Stimulated activated CD8-positive, alpha-beta memory T cell treated with anti-CD3 and anti-CD28 coated beads, Interleukin-12 subunit alpha, Interleukin-12 subunit beta, amount 100 ng/mL, for 1 hour (primary cell): ENCODE measurements around the gene XPNPEP1.

Experiments used
- DNase-seq: peaks from one replicate; pipeline ENCODE4 v3.0.0-alpha.2; 2020; ENCODE audit warnings: low read depth

The XPNPEP1 gene

GRCh38 chr10:109863775-109864174, 59.5 kb downstream of the XPNPEP1 start:
- DNase-seq = no peak

DNA sequence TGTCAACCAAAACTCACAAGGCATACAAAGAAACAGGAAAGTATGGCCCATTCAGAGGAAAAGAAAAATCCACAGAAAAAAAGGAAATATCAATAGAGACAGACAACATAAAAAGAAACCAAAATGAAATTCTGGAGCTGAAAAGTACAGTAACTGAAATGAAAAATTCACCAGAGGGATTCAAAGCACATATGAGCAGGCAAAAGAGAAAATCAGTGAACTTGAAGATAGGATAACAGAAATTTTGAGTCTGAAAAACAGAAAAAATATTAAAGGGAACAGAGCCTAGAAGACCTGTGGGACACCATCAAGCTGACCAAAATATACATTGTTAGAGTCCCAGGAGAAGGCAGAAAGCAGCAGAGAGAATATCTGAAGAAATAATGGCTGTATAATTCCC, 60.6 kb downstream of the XPNPEP1 start:
- DNase-seq = no peak

DNA sequence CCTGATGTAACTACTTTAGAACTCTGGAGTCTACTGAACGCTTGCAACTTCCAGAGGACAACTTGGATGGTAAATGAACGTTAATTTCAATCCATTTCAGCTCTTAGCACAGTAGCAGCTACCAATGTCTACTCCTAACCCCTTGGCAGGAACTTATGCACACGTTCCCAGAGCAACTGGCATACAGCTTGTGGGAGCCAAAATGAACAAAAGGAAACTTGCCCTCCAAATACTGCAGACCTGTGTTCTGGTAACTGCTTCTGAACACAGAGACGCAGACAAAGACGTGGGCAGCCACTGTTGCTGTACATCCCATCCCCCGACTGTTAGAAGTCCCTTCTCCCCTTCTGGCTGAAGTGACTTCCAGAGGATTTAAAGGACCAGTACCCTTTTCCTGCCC, 61.3 kb downstream of the XPNPEP1 start:
- DNase-seq = no peak

DNA sequence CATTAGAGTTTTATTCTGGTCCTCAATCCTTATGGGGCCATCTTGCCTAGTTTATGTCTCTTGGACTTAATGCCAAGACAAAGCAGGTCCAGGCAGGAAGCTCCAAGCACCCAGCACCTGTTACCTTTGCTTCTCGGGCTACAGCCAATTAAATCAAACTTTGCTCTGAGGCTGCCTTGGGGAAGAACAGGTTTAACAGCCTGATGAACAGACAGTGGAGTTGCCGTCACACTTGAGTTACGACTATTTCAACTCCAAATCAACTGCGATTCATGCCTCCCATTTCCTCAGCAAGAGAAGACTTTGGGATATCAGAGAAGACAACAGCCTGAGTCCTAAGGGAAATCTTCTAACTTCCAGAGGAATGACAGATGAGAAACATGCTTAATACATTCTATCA, 62.2 kb downstream of the XPNPEP1 start:
- no peak for DNase-seq

GRCh38 chr10:109859221-109859620, 64.1 kb downstream of the XPNPEP1 start:
- no peak for DNase-seq

DNA sequence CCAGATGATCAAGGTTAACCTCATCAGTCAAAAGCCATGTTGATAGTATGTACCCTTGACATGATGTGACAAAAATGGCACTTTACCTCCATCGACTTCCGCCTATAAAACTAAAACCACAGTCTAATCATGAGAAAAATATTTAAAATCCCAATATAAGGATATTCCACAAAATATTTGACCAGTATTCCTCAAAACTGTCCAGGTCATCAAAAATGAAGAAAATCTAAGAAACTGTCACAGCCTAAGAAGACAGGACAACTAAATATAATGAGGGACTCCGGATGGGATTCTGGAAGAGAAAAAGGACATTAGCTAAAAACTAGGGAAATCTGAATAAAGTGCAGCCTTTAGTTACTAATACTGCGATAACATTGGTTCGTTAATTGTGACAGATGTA, 67.6 kb downstream of the XPNPEP1 start:
- DNase-seq = no peak

GRCh38 chr10:109853921-109854320, 69.4 kb downstream of the XPNPEP1 start:
- no peak for DNase-seq

DNA sequence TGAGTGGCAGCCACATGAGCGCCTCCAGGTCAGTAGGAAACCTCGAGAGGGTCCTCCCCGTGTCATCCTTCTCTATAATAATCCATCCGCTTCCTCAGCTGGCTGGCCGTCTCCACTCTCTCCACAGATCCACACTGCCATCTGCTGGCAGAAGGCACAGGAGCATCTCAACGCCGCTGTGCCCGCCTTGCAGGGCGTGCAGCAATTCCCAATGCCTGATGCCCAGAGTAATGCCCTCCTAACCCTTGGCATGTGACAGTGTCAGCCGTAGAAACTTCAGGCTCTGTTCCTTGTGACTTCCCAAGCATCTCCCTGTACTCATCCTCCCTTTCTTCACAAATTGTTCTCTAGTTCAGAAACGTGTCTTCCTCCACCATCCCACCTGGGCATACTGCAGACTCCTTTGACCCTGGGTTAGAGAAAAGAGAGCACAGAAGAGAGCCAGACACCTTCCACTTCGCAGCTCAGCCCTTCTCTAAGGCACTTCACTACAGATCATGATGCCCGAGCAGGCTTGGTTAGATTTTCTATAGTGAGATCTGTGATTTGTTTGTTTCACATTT, 70.8 kb downstream of the XPNPEP1 start:
- DNase-seq = peak; percentile 55

DNA sequence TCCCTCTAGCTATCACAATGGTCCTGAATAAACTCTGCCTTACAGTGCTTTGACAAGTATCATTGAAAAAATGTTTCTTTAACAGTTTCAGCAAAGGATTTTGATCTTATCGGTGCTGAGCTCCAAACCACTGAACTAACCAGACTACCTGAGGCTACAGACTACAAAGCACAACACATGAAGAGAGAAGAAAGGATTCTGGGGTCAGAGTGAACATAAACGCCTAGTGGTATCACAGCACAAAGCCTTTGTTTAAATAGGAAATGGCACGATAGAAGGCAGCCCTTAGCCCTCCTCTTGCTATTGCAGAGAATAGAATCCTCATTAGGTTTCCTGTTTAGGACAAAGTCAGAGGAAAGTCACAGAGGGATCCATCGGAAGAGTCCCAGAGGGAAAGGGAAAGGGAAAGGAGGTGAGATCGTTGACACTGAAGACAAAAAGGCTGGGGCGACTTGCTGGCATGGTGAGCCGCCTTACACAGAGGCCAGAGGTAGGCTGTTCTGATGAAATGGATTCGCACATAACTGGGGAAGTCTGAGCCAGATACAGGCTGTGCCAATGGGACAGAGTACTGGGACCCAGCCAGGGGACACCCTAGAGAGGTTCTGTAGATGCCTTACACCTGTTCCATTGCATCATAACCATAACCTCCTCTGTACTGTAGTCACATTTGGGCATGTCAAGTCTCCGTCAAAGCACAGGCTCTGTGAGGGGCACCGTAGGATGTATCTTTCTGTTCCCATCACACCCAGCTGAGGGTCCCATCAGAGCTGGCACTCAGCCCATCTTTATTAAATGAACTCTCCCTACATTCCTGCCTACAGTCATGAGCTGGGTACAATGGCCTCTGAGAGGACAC, 71.5 kb downstream of the XPNPEP1 start:
- DNase-seq = no peak

DNA sequence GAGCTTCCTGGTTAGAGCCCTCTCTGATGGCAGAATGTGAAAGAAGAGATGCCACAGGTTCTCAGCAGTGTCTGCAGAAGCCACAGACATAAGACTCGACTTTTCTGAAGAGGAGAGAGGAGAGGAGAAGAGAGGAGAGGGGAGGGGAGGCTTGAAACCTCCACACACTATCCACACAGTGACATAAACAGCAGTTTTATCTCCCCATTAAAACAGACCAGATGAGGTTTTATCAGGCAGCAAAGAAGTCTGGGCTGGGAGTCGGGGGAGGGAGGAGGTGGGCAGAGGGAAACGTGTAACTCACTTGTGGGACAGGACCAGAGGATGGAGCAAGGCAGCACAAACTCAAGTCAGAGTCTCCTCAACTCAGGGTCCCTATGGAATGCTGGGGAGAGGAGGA, 76.5 kb downstream of the XPNPEP1 start:
- DNase-seq = no peak

DNA sequence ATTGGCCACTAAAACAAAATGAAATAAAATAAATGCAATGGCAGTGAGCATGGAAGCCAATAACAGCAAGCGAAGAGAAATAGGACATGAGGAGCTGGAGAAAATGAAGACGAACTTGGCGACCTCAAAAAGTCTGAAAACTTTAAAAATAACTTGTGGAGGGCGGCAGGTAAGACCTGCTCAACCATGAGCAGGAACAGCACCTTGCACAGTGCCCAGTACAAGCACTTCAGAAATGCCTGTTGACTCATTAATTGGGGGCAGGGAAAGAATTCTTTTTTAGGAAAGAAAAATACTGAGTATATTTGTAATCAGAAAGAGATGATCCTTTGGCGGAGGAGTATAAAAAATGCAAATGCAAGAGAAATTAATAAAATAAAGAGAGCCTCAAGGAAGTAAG, 78.0 kb downstream of the XPNPEP1 start:
- DNase-seq = no peak

GRCh38 chr10:109838592-109839244, 84.6 kb downstream of the XPNPEP1 start:
- no peak for DNase-seq

DNA sequence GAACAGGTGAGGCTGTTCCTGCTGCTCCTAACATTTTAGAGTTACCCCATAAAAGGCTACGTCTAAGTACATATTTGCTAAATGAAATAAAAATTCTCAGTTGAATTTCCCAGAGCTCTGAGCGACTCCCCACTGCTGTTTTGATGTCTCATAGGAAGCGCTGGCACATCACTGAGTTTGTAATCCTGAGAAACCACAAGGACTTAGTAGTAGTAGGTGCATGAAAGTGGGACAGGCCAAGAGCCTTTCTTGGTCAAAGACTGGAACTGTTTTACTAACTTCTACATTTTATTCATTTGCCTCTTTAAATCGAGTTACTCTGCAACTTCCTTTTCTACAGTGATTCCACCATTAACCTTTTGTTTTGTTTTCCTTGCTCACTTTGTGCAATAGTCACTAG, 85.9 kb downstream of the XPNPEP1 start:
- DNase-seq = no peak

GRCh38 chr10:109835257-109835656, 88.1 kb downstream of the XPNPEP1 start:
- no peak for DNase-seq

GRCh38 chr10:109831846-109832245, 91.5 kb downstream of the XPNPEP1 start:
- no peak for DNase-seq

GRCh38 chr10:109824206-109824605, 99.1 kb downstream of the XPNPEP1 start:
- DNase-seq = no peak

- DNase-seq = no peak
These were observed 100.1 kb downstream of the XPNPEP1 start for GRCh38 chr10:109823196-109823595.

GRCh38 chr10:109821672-109822071, 101.6 kb downstream of the XPNPEP1 start:
- DNase-seq = no peak

DNA sequence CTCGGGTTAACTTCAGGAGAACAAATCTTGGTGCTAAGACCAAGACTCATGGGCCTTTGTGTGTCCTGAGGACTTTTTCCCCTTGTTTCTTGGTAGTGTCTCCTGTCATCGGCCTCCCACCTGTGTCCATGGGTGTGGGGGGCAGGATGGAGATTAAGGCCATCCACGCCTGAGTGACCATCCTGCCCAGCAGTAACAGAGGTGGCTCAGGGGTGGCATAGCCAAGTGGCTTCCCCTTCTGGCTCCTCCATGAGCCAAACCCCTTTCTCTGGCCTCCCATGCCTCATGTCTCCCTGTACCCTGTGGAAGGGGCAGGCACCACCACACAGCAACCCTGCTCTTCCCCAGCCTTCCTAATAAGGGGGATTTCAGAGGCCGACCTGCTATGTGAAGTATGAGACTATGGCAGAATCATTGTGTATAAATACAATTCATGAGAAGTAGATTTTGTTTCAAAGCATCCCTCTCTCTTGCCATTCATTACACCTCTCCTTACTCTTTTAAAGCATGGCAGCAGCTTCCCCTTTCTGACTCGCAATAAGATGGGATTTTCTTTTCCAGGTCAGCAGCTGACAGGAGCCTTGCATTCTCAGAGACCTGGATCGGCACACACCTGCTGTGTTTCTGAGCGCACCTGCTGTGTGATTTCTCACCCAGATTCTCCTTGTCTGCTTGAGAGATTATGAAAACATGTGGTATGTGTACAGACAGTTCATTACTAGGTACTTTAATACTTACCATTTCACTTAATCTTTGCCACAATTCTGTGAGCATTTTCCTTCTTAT, 102.5 kb downstream of the XPNPEP1 start:
- DNase-seq = no peak

- no peak for DNase-seq
These were observed 103.5 kb downstream of the XPNPEP1 start for GRCh38 chr10:109819807-109820206.
